ENCODE measurements around the gene NPW.
"Not testable (repeated sequence)": the region's sequence is repeated elsewhere in the genome, so short reads cannot be mapped to it uniquely, and the experiment has no call there.

The NPW gene

DNA sequence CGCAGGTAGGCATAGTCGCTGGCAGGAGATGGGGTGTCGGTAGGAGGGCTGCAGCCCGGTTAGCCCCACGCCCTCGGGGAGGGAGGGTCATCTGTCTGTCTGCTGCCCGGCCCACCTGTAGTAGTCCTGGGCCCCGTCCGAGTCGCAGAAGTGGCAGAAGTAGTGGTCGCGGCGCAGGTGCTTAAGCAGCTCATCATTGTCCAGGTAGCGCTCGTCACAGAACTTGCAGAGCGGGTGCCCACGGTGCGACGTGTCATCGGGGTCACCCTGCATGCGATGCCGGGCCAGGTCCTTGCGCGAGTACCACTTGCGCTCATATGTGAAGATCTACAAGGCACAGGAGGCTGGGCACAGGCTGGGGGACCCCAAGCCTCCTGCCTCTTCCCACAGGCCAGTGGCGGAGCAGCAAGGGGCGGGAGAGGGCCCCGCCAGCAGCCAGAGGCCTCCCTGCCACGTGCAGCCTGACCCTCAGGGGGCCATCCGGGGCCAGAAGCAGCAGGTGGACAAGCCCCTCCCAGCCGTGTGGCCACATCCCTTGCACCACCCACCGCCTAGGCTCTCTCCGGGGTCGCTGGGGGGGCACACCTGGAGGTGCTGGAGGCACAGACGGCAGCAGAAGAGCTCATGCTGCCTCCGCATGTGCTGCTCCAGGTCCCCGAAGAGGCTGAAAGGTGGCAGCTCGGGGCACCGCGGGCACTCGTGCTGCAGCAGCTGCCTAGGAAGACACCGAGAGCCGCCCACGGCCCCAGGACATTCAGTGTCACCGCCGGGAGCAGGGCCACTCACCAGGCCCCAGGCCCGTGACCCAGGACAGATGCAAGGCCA lies 17.0 kb upstream of the NPW start:
- DNase-seq = no peak

DNA sequence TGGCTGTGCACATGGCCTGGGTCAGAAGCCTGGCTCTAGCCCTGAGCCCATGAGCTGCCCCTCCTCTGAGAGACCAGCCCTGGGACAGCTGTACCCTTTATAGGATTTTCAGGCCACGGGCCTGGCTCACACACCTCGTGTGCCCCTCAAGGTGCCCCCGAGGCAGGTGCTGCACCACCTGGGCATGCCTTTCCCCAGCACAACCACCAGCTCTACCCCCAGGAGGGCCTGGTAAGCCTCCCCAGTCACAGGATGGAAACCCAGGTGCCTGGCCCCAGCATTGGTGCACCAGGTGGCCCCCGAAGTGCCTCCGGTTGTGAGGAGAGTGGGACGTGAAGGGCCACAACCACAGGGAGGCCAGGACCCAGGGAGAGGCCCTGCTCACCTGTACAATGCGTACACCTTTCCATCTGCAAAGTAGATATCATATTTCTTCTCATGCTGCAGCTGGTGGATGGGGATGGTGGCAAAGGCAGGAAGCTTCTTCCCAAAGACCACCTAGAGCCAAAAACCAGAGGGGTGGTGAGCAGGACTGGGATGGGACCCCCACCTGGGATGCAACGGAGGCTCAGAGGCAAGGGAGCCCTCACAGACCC lies 16.3 kb upstream of the NPW start:
- DNase-seq = no peak

DNA sequence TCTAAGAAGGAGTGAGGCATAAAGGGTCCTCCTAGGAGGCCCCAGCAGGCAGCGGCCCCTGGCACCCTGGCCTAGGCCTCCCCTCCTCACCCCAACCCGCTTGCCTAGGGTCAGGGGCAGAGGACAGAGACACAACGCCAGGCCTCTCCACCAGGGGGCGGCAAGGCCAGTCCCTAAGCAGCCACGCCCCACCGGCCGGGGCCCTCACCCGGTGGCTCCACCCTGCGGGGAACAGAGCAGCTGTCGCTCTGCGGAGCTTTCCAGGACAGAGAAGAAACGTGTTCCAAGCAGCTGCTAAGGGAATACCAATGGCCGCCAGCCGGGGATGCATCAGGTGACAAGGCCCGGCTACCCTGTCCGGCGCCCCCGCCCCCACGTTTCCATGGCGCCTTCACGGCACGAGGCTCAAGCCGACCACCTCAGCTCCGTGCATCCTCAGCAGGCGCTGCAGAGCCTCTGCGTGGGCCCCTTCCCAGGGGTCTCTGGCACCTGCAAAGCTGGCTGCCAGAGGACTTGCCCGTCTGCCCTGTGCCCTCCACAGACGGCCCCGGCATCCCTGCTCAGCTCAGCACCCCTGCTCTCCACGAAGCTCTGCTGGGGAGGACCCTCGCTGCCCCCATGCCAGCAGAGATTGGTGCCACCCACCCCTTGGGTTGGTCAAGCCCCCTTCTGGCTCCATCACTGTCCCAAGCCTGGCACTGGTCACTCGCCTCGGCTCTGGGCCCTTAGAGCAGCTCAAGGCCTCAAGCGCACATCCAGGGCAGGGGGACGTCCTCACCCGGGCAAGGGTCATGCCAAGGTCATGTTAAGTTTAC lies 15.6 kb upstream of the NPW start:
- DNase-seq = peak; percentile 92 to 93

DNA sequence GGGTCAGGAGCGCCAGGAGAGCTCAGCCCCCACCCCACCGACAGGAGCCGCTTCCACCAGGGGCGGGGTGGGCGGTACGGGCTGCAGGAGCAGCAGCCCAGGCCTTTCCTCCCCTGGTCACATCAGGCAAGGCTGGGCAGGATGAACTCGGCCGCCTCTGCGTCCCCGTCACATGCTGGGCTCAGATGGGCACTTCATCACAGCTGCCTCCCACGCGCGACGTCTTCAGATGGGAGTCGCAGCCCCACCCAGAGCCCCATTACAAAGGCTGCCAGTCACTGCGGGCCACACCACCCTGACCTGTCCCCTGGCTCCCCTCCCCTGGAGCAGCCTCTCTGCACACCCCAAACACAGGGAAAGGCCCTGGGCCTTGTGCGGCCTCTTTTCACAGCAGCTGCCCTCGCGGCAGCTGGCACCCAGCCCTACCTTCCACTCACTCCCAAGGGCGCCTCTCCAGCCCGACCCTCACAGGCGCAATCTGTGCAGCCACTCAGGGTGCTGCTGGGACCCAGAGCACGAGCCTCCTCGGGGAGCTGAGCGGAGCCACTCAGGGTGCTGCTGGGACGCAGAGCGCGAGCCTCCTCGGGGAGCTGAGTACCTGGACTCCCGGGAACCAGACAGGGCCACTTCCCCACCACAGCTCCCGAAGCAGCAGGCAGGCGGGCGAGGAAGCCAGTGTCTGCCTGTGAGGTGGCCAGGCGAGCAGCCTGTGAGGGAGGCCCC lies 14.6 kb upstream of the NPW start:
- no peak for DNase-seq

DNA sequence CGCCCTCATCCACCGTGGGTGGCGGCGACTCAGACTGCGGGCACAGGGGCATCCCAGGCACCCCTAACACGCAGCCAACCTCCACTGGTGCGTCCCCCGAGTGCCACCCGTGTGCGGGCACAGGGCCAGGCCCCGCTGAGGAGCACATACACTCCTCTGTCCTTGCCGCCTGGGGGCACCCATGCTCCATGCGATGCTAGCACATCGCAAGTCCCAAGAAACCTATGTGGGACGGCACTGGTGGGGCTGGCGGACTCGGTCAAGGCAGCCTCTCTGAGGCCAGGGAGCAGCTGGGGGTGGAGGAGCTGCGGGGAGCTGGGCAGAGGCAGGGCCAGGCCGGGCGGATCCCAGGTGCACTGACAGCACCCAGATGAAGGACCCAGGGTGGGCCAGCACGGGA lies 13.9 kb upstream of the NPW start:
- DNase-seq = no peak

DNA sequence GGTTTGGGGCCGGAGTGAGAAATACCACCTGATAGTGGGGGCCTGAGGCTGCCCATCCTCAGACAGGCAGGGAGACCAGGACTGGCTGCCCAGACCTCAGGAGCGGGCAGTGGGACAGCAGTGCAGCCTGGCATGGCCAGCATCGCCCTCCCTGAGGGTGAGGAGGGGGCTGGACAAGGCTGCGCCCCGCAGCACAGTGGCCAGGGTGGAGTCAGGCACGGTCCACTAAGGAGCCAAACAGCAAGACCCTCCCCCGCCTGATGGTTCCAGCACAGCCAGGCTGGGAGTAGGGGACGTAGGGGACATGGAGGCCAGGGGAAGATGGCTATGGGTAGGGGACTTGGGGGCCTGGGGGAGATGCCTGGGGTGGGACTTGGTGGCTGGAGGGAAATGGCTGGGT lies 13.3 kb upstream of the NPW start:
- DNase-seq = no peak

DNA sequence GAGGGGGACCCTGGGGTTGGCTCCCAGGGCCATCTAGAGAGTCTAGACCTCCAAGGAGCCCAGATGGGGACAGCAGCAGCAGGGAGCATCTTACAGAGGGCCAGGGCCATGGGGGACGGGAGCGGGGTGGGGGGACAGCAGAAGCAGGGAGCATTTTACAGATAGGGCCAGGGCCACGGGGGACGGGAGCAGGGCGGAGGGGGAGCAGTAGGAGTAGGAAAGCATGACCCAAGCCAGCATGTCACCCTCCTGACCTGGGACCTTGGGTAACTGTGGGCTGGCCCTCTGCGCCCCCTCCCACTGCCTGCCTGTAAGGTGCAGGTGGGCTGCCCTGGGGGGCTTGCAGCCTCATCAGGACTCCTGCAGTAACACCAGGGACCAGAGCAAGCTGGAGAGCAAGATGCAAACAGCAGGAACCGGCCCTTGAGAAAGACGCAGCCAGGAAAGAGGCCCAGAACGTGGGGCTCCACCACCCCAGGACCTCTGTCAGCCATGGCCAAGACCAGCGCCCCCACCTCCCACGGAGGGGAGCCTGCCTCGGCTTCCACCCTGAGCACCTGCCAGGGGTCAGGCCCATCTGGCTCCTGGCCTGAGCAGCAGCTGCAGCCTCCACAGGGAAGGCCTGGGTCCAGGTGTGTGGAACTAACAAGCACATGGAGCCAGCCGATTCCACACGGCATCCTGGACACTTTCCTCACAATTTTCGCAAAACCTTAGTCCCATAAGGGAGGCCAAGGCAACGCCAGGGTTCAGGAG lies 12.3 kb upstream of the NPW start:
- DNase-seq = no peak

DNA sequence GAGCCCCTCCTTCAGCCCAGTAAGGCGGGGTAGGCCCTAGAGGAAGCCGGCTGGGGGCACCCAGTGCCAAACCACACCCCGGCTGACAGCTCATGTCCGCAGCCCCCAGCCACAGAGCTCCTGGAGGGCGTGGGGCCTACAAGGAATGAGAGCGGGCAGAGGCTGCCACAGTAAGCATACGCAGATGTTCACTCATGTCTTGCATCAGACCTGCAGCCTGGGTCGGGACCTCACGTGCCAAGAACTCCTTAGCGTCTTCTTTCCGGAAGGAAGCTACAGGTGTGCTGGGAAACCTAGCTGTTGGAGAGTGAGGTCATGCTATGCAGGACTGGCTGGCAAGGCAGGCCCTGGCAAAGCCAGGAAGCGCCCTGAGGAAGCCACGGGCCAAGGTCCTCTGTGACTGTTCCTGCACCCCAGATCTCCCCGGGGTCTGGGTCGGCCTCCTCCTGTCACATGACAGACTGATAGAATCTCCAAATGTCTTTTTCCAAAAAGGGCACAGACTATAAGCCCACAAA lies 11.5 kb upstream of the NPW start:
- no peak for DNase-seq

DNA sequence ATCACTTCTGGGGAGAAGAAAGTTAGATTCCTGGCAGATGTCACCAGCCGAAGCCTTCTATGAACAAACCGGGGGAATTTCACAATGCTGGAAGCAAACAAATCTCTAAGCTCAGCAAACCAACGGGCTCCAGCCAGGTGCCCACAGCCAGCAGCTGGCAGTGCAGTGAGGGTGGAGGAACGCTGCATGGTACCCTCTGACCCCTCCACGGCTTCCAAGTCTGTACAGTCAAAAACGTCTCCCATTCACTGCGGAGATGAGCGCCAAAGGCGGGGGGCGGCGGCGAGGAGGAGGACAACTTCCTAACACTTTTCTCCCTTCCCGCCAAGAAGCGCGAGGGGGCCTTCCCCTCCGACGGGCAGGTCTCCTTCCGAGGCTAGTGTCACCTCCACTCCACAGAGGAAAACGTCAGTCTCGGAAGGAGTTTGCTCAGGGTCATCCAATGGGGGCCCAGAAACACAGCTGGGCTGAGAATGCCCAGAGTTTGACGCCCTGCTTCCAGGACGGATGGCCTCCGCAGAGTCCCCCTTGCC lies 10.9 kb upstream of the NPW start:
- peak; percentile 49 to 59 for DNase-seq

DNA sequence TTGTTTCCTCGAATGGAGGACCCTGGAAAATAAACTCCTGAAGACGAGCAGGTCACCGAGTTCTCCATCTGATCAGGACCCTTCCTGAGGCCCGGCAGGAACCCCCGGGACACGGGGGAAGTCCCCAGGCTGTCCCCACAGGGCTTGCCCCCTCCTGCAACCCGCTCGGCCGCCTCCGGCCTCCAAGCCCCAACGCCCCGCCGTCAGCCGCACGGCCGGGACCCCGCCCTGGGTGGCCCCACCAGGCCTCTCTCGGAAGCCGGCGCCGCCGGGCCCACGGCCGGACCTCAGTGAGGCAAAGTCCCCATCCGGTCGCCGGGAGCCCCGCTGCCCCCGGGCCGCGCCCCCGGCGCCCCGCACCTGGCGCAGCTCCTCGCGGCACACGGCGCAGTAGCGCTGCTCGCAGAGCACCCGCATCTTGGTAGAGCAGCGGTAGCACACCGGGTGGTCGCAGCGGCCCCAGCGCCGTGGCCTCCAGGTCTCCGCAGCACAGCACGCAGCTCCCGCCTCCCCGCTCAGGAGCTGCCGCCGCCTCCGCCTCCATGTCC lies 10.3 kb upstream of the NPW start:
- DNase-seq = no peak

DNA sequence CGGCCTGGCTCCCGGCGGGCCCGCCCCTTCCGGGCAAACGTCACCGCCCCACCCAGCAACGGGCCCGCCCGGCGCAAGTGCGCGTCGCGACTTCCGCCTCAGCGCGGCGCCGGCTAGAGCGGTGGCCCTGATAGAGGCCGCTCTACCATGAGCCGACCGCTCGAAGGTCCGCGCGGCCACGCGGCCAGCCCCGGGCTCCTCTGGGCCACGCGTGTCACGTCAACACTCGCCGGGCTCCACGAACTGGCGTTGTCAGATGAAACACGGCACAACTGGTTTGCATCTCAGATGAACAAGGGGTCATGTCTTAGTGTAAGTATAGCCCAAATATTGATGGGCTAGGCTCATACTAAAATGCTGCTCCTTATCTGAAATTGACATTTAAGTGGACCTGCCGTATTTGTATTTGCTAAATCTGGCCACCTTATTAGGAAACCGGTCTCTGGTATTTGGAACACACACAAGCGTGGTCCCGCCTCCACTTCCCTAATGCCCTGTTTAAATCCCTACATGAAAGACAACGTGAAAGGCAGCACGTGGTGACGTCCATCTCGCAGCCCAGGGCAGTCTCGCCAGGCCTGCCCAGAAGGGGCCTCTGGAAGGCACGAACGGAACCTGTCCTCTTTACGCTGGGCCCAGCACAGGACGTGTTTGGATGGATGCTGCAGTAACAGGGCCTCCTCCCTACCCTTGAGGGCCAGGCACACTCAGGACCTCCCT lies 9.6 kb upstream of the NPW start, which contains the start of gene ZNF598:
Gene ZNF598 (minus strand): TSS at position 31 of the 720 bp plus-strand sequence.
- peak; percentile 76 to 79 for DNase-seq

DNA sequence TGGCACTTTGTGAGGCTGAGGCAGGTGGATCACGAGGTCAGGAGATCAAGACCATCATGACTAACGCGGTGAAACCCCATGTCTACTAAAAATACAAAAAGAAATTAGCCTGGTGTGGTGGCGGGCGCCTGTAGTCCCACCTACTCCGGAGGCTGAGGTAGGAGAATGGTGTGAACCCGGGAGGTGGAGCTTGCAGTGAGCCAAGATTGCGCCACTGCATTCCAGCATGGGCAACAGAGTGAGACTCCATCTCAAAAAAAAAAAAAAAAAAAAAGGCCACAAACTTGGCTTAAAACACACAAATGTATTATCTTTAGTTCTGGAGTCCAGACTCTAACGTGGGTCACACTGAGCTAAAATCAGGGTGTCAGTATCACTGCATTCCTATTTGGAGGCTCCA lies 7.9 kb upstream of the NPW start:
- DNase-seq = not testable (repeated sequence)

DNA sequence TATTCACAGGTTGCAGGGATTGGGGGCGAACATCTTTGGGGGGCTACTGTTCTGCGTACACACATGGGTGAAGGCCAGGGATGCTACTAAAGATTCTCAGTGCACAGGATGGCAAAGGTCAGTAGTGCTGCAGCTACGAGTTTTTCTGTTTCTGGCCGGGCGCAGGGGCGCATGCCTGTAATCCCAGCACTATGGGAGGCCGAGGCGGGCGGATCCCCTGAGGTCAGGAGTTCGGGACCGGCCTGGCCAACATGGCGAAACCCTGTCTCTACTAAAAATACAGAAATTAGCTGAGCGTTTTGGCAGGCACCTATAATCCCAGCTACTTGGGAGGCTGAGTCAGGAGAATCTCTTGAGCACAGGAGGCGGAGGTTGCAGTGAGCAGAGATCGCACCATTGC lies 6.1 kb upstream of the NPW start:
- DNase-seq = no peak

DNA sequence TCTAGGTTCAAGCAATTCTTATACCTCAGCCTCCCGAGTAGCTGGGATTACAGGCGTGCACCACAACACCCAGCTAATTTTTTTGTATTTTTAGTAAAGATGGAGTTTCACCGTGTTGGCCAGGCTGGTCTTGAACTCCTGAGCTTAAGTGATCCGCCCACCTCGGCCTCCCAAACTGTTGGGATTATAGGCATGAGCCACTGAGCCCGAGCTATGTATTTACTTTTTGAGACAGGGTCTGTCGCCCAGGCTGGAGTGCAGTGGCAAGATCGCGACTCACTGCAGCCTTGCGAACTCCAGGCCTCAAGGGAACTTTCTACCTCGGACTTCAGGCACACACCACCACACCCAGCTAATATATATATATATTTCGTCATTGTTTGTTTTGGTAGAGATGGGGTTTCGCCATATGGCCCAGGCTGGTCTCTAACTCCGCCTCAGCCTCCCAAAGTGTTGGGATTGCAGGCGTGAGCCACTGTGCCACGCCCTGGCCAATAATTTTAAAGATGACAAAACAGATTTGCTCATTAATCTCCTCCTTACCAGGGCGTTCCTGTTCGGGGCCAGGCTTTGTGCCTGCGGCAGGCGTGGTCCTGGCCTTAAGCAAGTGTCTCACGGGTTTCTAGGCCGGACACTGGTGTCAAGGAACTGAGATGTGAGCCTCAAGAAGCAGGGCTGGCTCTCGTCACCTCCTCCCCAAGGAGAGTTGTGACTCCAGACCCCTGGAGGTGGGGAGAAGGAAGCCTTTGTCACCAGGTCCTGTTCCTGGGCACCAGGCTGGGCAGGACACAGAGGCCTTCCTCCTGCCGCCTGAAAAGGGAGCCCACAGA lies 4.3 kb upstream of the NPW start:
- no peak for DNase-seq

DNA sequence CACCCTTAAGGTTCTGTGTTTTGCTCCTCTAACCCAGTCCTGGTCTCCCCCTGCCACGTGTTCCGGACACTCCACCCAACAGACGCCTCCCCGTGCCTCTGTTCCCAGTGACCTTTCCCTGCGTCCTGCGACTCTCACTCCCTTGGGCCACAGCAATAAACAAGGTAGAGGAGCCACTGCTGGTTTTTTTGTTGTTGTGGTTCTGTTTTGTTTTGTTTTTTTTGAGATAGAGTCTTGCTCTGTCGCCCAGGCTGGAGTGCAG lies 3.7 kb upstream of the NPW start:
- DNase-seq = no peak

DNA sequence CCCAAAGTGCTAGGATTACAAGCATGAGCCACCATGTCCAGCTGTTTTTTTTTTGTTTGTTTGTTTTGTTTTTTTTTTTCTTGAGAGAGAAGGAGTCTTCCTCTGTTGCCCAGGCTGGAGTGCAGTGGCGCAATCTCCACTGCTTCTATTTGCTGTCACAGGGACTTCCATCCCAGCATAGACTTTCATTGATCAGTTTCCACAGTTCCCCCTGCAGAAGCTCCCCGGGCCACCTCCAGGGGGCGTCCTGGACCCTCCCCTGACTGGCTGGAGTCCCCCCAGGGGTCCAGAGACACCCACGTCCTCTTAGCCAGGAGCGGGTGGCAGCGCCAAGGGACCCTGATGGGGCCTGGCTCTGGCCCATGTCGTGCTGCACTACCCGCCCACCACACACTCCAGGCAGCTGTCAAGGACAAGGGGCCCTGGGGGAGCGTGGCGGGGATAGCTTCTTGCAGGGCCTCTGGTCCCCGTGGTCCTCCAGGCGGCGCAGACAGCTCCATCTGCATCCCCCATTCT lies 3.1 kb upstream of the NPW start:
- DNase-seq = peak in 1 of 2 experiments; percentile 26

DNA sequence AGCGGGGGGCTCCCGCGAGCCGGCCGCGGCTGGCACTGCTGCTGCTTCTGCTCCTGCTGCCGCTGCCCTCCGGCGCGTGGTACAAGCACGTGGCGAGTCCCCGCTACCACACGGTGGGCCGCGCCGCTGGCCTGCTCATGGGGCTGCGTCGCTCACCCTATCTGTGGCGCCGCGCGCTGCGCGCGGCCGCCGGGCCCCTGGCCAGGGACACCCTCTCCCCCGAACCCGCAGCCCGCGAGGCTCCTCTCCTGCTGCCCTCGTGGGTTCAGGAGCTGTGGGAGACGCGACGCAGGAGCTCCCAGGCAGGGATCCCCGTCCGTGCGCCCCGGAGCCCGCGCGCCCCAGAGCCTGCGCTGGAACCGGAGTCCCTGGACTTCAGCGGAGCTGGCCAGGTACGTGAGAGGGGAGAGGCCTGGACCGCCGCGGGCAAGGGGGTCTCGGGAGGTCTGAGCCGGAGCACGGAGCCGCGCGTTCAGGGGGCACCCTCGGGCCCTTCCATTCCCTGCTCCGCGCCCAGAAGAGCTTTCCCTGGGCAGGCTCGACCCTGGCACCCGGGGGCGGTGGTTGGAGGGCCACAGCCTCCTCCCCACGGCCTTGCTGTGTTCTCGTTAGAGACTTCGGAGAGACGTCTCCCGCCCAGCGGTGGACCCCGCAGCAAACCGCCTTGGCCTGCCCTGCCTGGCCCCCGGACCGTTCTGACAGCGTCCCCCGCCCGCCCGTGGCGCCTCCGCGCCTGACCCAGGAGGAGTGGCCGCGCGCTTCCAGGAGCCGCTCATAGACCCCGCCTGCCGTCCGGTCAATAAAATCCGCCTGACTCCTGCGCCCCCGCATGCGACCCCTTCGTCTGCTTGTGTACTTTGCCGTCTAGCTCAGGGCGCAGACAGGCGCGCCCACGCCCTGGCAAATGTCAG lies 591 bp downstream of the NPW start:
- DNase-seq = no peak

DNA sequence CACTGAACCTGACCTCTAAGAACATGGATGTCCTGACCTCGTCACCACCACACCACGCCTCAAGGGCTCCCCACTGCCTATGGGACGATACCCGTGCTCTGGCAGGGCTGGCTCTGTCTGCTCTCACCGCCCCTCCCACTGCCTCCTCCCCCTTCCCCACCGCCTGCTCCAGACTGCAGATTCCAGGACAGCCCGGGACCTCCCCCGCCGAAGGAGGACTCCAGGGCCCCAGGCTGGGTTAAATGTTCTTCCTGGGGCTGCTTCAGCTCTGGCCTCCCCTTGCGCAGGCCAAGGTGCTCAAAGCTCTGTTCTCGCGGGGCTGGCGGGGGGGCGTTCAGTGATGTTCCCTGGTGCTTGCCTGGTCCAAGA lies 3.1 kb downstream of the NPW start:
- DNase-seq = peak; percentile 36 to 46

Measured in activated CD4-positive, alpha-beta T cell treated with anti-CD3 and anti-CD28 coated beads, Interleukin-2, amount 50 U/mL, for 48 hours (primary cell).